SIG-M5 (cell line): ENCODE results near the gene NDRG4.
"Not testable (repeated sequence)": the region's sequence is repeated elsewhere in the genome, so short reads cannot be mapped to it uniquely, and the experiment has no call there.

ENCODE experiments used
- DNase-seq: peaks from one replicate; lab custom pipeline; 2025; lab: John Stamatoyannopoulos, UW

The NDRG4 gene

DNA sequence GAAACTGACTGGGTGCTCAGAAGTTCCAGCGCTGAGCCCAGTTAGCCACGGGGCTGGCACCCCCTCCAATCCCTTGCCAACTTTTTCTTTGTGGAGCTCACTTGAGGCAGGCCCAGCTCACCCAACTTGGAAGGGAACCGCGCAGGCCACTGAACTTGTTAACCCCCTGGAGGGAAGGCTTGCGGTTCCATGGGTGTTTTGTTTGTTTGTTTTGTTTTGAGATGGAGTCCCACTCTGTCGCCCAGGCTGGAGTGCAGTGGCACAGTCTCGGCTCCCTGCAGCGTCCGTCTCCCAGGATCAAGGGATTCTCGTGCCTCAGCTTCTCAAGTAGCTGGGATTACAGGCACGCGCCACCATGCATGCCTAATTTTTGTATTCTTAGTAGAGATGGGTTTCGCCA lies 34.1 kb upstream of the NDRG4 start:
- DNase-seq, result no peak

DNA sequence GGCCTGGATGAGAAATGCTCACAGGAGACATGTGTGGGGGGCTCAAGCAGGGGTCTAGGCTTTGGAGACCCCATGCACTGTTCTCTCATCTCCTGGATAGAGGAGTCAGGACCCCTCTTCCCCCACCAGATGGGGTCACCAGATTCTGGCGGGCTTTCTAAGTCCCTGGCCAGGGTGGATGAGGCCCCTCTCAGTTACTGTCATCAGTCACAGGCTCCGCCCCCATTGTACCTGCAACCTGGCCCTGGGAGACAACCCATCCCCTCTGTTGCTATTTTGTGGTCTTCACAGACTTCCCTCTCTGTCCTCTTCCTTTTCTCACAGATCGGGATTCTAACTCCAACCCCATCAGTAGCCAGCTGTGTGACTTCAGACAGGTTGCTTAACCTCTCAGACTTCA lies 33.5 kb upstream of the NDRG4 start:
- DNase-seq, result no peak

DNA sequence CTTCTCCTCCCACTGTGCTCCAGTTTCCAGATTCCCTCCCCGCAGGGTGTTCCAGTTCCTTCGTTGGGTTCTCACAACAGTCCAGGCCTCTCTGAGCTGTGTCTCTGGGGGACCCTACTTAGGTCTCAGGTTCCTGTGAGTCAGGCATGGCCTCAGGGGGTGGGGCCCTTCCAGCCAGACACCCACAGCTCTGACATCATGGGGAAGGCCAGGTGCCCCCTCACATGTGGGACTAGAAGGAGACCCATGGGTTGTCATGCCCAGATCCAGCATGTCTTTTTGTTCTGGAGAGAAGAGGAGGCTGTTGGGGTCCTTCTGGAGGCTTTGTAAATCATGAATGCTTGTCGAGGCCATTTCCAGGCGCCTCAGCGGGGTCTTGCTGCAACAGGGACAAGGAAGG lies 32.0 kb upstream of the NDRG4 start:
- DNase-seq, result no peak

DNA sequence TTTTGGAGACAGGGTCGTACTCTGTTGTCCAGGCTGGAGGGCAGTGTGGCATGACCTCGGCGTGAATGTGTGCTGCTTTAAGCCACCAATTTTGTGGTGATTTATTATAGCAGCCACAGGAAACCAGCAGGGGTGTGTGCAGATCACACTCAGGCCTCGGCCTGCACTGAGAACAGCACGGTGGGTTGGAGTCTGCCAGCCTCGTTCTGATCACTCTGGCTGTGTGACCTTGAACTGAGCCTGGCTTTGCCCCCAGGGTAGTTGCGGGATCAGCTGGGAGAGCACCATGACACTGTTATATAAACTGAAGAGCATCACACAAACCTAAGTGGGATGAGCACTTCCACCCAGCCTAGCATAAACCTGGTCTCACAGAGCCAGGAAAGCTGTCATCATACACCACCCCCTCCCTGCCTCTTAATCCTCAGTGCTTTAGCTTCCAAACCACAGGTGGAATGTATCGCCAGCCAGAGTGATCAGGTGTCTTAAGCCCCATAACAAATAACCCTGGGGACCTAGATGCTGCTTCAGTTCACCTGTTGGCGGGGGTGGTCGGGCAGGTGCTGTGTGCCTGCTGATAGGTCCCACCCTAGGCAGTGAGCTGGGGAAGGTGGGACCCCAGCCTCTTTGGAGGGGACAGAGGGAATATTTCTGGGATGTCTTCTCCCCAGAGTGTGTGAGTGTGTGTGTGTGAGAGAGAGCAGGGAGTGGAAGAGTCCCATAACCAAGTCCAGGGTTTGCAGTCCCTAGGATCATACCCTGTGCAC lies 28.6 kb upstream of the NDRG4 start:
- no peak for DNase-seq

DNA sequence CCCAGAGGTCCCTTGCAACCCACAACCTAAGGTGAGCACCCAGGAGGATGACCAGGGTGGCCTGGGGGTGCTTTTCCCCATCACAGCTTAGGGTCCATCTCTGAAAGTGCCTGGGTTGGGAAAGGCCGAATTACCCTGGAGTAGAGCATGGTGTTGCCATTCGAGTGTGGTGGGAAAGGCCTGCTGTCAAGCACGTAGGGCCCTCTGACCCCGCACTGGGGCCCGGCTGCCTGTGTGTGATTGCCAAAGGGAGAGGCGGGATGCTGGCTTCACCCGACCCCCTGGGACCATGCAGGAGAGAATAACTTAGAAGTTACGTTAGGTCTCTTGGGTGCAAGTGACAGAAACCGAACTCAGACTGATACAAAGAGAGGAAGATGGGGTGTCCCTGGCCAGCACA lies 27.7 kb upstream of the NDRG4 start:
- no peak for DNase-seq

DNA sequence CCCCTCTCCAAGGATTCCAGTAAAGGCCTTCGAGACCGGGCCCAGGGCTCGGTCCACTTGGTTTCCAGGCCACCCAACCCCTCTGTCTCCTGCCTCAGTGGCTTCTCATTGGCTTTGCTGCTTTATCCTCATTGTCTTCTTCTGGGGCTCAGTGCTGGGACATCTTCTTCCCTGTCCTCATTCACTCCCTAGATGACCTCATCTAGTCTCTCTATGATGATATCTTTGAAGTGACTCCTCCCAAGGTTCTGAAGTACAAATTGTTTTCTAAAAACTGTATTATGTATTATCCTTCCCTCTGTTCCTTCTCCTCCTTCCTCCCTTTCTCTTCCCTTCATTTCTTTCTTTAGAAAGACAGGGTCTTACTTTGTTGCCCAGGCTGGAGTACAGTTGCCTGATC lies 27.1 kb upstream of the NDRG4 start:
- DNase-seq, result no peak

DNA sequence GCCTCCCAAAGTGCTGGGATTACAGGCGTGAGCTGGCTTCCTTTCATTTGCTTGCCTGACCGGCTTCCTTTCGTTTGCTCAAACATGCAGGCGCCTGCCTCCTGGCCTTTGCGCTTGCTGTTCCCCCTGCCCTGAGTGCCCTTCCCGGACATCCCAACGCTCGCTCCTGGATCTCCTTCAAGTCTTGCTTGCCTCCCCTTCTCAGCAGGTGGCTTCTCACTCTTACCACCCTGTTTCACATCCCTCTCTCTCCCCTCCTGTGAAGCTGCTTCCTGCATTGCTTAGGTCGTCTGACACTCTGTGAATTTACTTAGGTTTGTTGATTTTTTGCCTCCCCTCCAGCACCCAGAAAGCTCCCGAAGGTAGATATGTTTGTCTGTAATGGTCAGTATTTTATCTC lies 25.6 kb upstream of the NDRG4 start:
- DNase-seq, result no peak

DNA sequence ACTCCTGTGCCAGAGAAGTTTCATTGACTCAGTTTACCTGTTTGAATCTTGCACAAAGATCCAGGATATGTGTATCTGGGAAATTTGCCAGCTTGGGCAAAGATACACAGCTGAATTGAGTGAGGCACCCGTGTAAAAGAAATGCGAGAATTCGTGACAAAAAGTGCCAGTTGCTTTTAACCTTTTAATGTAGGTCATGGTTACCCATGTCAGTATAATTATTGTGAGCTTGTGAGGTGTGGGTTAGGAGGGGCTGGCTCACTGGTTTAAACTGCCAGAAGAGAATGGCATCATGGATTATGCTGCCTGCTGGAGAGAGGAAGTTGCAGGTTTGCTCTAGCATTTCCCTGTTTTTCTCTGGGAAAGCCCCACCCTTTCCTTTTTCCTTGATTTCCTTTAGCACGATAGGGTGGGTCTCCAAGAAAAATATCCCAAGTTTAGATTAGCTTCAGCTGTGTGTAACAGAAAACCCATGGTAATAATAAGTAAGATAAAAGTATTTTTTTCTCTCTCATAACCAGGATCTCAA lies 24.8 kb upstream of the NDRG4 start:
- no peak for DNase-seq

DNA sequence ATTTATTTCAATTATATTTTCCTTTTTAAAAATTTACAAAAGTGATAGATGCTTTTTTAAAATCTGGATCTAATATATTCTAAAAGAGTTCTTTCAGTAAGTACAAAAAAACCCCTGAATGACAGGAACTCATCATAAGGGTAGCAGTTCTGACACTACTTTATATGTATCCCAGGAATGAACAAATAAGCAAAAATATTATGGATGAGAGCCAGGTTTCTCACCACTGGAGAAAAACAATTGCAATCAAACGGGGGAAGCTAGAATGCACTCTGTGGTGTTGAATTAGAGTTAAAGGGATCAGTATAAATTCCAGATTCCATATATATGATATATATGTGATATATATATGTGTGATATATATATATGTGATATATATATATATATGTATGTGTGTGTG lies 23.2 kb upstream of the NDRG4 start:
- no peak for DNase-seq

DNA sequence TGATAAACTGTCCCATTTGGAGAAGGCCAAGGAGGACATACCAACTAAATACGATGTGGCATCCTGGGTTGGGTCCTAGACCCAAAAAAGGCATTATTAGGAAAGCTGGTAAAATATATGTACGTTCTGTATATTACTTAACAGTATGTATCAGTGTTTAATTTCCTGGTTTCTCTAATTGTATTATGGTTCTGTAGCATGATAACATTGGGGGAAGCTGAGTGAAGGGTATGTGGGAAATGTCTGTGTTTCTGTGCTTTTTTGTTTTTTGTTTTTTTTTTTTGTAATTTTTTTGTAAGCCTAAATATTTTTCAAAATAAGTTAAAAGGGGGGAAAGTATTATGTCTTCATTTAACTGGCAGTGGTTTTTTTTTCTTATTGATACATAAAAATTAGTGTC lies 21.5 kb upstream of the NDRG4 start:
- no peak for DNase-seq

DNA sequence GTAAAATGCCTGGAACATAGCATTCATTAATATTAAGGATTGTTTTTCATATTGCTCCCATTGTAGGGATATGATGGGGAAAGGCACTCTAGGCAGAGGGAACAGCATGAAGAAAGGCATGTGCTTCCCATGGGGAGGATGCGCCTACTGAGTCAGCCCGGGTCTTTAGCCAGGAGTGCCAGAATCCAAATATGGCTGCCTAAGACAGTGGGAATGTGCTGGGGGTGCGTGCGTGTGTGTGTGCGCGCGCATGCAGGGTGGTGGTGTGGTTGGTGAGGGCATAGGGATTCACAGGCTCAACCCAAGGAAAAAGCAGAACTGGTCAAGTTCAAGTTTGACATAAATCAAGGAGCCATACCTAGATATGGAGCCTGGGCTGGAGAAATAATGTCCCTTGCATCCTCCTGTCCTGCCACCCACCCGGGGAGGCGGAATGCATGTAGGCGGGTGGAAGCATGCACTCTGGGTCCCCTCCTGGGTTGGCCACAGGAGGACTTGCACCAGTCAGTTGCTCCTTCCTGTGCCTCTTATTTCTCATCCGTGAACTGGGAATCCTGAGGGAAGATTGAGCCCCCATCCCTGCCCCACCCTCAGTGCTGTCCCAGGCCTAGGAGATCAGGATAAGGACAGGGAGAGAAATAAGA lies 18.6 kb upstream of the NDRG4 start:
- no peak for DNase-seq

DNA sequence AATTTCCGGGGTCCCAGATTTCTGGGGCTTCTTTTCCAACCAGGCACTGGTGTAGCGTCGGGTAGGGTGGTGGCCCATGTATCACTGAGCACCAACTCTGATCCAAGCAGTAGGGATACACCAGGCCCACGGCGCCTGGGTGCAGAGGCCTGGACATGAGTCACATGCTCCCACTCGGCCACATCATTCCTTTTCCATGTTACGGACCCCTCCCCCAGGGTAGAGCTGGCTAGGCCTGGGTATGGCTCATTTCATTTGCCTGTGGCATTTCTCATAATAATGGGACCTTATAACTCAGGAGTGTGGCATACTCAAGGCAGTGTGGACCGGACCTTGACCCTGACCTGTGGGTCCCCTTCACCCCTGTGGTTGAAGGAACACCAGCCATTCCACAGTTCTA lies 18.0 kb upstream of the NDRG4 start:
- no peak for DNase-seq

DNA sequence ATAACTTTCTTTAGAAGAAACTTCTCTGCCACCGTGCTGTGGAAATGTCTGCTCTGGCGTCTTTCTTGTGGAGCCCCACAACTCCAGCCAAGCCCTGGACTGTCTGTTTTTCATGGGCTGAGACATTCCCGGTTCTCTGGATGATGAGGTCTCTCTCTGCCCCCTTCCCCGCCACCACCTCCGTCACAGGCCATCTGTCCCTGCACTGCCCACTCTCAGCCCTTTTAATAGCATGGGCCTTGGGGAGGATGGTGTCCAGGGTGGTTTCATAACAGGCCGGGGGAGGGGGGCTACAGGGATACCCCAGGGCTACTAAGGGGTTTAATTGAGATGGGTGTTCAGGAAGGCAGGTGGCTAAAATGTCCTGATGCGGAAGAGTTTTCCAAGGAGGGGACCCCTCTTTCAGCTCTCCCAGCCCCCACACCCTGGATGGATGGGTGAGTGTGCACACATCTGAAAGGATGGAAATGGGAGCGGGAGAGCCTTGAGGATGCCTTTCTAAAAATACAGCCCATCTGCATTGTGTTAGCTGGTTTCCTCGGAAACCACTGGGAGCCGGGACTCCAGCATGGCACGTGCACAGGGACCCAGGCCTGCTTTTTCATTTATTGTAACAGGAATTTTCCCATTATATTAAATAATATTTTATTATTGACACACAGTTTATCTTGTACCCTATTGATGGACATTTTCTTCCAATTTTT lies 14.6 kb upstream of the NDRG4 start:
- no peak for DNase-seq

DNA sequence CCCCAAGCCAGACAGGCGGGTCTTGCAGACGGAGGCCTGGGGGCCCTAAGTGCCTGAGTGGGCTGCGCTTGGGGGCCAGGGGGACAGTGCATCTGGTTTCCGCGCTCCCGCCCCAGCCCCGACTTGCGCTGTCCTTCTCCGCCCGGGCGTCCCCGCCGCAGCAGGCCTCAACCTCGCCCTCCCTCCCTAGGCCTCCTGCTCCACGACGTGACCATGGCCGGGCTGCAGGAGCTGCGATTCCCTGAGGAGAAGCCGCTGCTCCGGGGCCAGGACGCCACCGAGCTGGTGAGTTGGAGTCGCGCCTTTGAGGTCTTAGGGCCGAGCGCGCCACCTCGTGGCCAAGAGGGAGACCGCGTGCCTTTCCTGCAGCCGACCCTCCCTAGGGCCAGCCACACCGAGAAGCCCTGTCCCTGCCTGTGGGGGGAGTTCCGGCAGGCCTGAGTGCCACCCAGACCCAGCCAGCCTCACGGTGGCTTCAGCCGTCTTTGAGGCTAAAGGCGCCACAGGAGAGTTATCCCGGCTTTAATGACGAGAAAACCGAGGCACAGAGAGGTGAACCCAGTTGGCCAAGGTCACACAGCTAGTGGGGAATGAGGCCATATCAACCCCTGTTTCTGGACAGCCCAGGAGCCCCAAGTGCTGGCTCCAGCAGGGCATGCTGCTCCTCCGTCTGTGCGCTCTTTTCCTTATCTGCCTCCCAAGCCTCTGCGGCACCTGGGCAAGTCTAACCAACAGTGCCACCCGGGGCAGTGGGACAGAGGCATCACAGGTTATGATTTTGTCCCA lies 12.2 kb upstream of the NDRG4 start:
- no peak for DNase-seq

DNA sequence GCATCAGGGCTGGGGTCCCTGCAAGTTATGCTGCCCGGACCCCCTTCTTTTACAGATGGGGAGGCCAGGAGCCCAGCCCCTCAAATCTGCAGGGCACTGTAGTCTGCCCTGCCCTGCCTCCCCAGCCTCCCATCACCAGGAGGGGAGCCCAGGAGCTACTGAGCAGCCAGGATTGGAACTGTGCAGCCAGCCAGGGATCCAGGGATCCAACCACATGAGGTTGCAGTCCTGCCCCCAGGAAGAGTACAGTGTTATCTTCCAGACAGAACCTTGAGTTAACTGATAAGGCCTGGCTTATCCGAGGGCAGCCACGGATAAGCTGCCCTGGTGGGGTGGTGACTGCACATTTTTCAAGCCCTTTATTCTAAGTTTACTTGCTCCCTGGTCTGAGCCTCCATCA lies 11.4 kb upstream of the NDRG4 start:
- no peak for DNase-seq

DNA sequence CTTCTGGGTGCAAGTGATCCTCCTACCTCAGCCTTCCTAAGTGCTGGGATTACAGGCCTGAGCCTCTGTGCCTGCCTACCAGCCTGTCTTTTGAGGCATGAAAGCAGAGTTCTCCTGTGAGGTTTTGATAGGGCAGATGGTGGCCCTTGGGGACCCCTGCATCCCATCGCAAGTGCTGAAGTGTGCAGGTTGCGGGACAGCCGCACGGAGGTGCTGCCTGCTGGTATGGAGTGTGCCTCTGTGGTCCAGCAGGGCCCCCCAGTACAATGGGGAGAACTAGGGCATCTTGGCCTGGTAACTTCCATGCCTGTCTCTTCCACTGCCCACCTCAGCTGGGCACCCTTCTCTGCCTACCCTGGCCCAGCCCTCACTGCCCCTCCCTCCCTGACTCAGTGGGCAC lies 9.9 kb upstream of the NDRG4 start:
- no peak for DNase-seq

DNA sequence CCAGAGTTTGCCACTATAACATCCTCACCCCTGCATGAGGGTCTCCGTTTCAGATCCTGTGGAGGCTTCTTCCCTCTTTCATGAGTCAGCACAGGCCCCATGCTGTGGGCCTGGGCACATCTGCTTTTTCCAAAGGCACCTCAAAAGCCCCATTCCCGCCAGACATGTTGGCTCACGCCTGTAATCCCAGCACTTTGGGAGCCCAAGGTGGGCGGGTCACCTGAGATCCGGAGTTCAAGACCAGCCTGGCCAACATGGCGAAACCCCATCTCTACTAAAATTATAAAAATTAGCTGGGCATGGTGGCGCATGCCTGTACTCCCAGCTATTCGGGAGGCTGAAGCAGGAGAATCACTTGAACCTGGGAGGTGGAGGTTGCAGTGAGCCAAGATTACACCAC lies 9.4 kb upstream of the NDRG4 start:
- not testable (repeated sequence) for DNase-seq

DNA sequence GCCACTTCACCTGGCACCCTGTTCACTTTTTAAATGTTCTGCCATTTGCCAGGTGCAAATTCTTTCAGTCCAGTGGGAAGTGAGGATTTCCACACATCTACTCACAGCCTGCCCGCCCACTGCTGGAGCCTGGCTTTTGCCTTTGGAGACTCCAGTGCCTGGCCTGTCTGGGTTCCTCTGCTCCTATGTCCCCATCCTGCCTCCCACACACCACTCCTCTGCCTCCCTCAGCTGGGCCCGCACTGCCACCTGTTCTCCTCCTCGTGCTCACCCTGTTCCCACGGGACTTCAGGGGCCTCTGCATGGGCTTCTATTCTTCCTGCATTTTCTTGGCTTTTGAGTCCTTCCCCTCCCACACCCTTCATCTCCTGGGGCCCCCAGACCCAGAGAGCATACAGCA lies 7.9 kb upstream of the NDRG4 start:
- DNase-seq, result no peak

DNA sequence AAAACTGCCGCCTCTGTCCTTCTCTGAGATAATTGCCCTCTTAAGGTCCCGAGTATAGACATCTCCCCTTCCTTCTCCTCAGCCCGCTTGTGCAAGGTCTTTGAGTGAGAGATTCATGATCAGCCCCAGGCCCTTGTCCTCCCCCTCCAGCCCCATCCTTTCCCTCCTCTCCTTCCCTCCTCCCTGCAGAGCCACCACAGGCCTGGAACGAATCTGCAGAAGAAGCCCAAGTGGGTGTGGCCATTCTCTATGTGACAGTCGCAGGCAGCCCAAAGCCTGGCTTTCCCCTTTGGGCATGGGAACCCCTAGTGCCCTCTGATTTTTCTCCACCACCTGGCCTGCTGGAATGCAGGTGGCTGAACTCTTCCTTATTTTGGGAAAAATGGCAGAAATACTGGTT lies 7.2 kb upstream of the NDRG4 start:
- DNase-seq, result no peak

DNA sequence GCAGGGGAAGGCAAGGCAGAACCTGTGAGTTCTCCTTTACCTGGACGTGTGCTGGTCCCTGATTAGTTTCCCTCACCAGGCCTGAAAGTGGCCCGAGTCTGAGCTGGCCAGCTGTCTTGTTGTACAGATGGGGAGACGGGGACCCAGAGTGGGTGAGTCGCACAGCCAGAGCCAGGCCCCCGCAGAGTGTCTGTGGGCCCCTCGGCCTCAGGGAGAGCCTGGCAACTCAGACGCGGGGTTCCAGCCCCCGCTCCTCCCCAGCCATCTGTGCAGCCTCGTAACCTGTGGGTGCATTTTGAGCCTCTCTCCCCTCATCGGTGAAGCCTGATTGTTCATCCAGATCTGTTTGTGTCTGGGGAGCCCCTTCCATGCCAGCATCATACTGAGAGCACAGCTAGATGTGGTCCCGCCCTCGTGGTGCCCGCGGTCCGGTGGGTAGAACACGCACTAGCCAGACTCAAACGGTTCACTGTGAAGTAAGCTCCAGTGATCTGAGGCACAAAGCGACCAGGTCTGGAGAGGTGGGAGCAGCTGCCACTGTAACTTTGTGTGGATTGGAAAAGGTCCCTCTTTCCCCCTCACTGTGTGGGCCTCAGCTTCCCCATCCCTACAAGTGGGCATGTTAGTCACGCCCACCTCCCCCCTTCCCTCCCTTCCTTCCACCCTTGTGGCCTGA lies 6.0 kb upstream of the NDRG4 start:
- DNase-seq, result no peak

DNA sequence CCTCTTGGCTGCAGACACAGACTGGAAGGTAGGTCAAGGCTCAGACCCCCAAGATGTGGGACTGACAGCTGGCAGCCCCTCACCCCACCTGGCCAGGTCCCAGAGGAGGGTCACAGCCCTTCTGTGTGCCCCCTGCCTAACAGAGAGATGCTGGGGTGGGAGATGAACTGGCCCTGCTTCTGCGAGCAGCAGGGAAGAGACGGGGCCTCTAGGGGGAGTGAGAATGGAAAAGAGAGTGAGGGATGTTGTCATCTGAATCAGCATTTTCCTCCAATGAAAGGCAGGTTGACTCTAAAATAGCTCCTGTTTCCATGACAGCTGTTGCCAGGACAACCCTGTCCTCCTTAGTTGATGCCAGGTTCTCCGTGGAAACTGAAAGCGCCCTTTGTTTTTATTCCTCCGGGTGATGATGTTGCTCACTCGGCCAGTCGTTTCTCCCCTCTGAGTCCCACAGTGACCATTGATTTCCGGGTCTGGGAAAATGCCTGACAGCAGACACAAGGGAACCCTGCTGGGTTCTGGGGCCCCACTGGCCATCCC lies 4.9 kb upstream of the NDRG4 start:
- DNase-seq, result no peak
